ENCODE data around the gene NSL1.

The NSL1 gene

DNA sequence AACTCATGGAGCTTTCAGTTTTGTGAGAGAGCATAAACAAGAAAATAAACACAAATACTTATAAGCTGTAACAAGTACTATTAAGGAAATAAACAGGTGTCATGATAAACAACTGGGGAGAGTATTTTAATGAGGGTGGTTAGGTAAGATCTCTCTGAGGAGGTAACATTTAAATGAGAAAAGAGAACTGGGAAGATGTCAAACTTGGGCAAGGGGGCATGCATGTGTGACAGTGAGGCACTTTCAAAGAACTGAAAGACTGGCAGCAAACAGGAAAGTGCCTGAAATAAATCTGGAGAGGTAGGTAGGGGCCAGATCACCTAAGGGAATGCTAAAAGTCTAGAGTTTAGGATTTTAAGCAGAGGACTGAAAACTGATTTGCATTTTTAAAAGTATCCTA lies 37.8 kb downstream of the NSL1 start:
- Histone ChIP-seq H3F3A (ENCODE audit: insufficient read depth) (peaks cover 14% of the 10 kb centered on the region; the same call in 1 of the 2 replicates), H3K36me3 (ENCODE audit: low read length) (no peaks in the 10 kb centered on the region), H4K20me1 (ENCODE audit: low read depth, low read length) (no peaks in the 10 kb centered on the region), H3K9me3 (ENCODE audit: insufficient read depth, low read length) (no peaks in the 10 kb centered on the region), H3K27ac (ENCODE audit: low read depth, low read length) (peak overlapping the region; percentile 7; the same call in 1 of the 2 replicates), H3K27me3 (ENCODE audit: low read length) (no peaks in the 10 kb centered on the region), H3K9me2 (replicated peaks; ENCODE audit: insufficient read depth, low read length) (no peaks in the 10 kb centered on the region), H3K79me2 (ENCODE audit: insufficient read depth, low read length) (peaks cover 14% of the 10 kb centered on the region), H3K4me3 (ENCODE audit: insufficient read depth, low read length, poor library complexity, severe bottlenecking) (no peak overlapping the region), H2AFZ (ENCODE audit: low read depth, low read length, severe bottlenecking) (no peak overlapping the region), H3K4me2 (ENCODE audit: low read depth, low read length, poor library complexity, severe bottlenecking) (no peak overlapping the region), H3K9ac (ENCODE audit: low read length) (no peak overlapping the region)
- TF ChIP-seq EZH2phosphoT487 (conservative IDR thresholded peaks at IDR 0.05; ENCODE audit: low read length), result no peak
- TF ChIP-seq, protein P1, sequence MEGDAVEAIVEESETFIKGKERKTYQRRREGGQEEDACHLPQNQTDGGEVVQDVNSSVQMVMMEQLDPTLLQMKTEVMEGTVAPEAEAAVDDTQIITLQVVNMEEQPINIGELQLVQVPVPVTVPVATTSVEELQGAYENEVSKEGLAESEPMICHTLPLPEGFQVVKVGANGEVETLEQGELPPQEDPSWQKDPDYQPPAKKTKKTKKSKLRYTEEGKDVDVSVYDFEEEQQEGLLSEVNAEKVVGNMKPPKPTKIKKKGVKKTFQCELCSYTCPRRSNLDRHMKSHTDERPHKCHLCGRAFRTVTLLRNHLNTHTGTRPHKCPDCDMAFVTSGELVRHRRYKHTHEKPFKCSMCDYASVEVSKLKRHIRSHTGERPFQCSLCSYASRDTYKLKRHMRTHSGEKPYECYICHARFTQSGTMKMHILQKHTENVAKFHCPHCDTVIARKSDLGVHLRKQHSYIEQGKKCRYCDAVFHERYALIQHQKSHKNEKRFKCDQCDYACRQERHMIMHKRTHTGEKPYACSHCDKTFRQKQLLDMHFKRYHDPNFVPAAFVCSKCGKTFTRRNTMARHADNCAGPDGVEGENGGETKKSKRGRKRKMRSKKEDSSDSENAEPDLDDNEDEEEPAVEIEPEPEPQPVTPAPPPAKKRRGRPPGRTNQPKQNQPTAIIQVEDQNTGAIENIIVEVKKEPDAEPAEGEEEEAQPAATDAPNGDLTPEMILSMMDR (IDR thresholded peaks at IDR 0.05; ENCODE audit: insufficient read depth, low read length, poor library complexity, severe bottlenecking), result no peak

DNA sequence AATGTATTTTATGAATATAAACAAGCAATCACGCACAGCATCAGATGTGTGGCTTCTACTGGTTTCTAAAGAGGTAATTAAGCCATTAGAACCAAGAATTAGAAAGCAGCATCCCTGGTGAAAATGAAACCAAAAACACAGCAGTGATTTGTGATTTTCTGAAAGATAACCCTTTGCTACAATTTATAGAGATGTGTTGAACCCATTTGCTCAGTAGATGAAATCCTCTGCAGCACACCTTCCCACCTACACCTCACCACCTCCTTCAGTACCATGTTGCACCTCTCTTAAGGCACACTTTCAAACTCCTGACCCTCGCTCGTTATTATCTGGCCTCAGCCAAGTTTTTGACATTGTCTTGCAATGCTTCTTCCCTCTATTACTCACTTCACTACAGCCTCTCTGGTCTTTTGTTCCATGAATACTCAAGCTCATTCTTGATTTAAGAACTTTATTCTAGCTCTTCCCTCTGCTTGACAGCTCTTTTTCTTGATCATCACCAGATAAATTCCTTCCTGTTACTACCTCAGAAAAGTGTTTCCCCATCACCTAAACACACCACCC lies 38.6 kb downstream of the NSL1 start:
- H3K9ac ChIP-seq (ENCODE audit: low read length), result no peak overlapping the region

DNA sequence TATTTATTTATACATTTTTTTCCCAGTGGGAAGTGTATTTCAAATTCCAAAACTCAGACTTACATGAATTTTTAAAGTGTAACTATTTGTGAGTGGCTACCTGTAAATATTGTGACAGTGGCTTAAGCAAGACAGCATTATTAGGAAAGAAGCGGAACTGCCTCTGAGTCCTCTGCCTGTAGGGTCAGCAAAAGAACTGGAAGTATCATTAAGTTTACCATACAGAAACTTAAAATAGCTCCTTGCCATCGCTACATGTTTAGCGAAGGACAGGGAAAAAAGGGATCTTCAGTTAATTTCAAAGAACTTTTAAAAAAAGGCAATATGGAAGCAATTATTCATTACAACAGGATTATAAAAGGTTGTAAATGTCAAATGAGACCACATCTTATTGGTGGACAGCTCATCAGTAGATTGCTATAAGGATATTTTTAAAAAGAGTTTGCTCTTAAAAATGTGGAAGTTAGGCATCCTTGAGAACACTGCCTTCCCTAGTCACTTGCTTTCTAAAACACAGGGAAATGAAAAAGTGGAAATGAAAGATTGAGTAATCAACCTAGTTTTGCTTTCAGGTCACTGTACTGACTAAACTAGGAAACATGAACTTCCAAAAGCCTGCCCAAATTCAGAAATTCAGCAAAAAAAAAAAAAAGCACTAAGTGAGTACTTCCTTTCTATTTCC lies 39.2 kb downstream of the NSL1 start:
- TF ChIP-seq EZH2phosphoT487 (conservative IDR thresholded peaks at IDR 0.05; ENCODE audit: low read length), result no peak
- peaks cover 14% of the 10 kb centered on the region; the same call in 1 of the 2 replicates for H3F3A ChIP-seq (ENCODE audit: insufficient read depth)
- peaks cover 14% of the 10 kb centered on the region for H3K79me2 ChIP-seq (ENCODE audit: insufficient read depth, low read length)
- H4K20me1 ChIP-seq (ENCODE audit: low read depth, low read length), result no peaks in the 10 kb centered on the region
- H3K27ac ChIP-seq (ENCODE audit: low read depth, low read length), result no peak overlapping the region
- H3K9ac ChIP-seq (ENCODE audit: low read length), result no peak overlapping the region
- no peaks in the 10 kb centered on the region for H3K9me3 ChIP-seq (ENCODE audit: insufficient read depth, low read length)
- no peaks in the 10 kb centered on the region for H3K9me2 ChIP-seq (replicated peaks; ENCODE audit: insufficient read depth, low read length)
- no peak overlapping the region for H3K4me2 ChIP-seq (ENCODE audit: low read depth, low read length, poor library complexity, severe bottlenecking)
- no peak overlapping the region for H2AFZ ChIP-seq (ENCODE audit: low read depth, low read length, severe bottlenecking)
- no peaks in the 10 kb centered on the region for H3K27me3 ChIP-seq (ENCODE audit: low read length)
- no peaks in the 10 kb centered on the region for H3K36me3 ChIP-seq (ENCODE audit: low read length)
- no peak overlapping the region for H3K4me3 ChIP-seq (ENCODE audit: insufficient read depth, low read length, poor library complexity, severe bottlenecking)

More for the DNA sequence above, 38.6 kb downstream of the NSL1 start:
- Histone ChIP-seq H2AFZ (ENCODE audit: low read depth, low read length, severe bottlenecking) (no peak overlapping the region), H3K9me3 (ENCODE audit: insufficient read depth, low read length) (no peaks in the 10 kb centered on the region), H4K20me1 (ENCODE audit: low read depth, low read length) (no peaks in the 10 kb centered on the region), H3K27me3 (ENCODE audit: low read length) (no peaks in the 10 kb centered on the region), H3K27ac (ENCODE audit: low read depth, low read length) (no peak overlapping the region), H3K36me3 (ENCODE audit: low read length) (no peaks in the 10 kb centered on the region), H3K9me2 (replicated peaks; ENCODE audit: insufficient read depth, low read length) (no peaks in the 10 kb centered on the region), H3K79me2 (ENCODE audit: insufficient read depth, low read length) (peaks cover 13% of the 10 kb centered on the region), H3K4me3 (ENCODE audit: insufficient read depth, low read length, poor library complexity, severe bottlenecking) (no peak overlapping the region), H3K4me2 (ENCODE audit: low read depth, low read length, poor library complexity, severe bottlenecking) (no peak overlapping the region), H3F3A (ENCODE audit: insufficient read depth) (peaks cover 14% of the 10 kb centered on the region; the same call in 1 of the 2 replicates)
- TF ChIP-seq, protein P1 (IDR thresholded peaks at IDR 0.05; ENCODE audit: insufficient read depth, low read length, poor library complexity, severe bottlenecking), result no peak
- no peak for TF ChIP-seq EZH2phosphoT487 (conservative IDR thresholded peaks at IDR 0.05; ENCODE audit: low read length)

Data from SU-DHL-6 (cell line).